RWPE1 (cell line): Measurements from ENCODE around the gene BTBD19.

Experiments
- CTCF ChIA-PET: fragments of 350-600 bp; sonication (Branson Sonifier 250); formaldehyde crosslinking; extraction: SDS; loops from one replicate; lab custom pipeline; 2021; lab: Yijun Ruan, JAX
- POLR2A ChIA-PET: fragments of 400-600 bp; formaldehyde crosslinking; extraction: SDS; loops from one replicate; lab custom pipeline; 2020; ENCODE audit warnings: antibody characterized with exemption; ENCODE audit not compliant: low non-redundant PET; lab: Yijun Ruan, JAX
- DNase-seq: peaks from one replicate; pipeline ENCODE4 v3.0.0; 2012; ENCODE audit warnings: low spot score
- H3K27ac ChIP-seq: fragments of 450-650 bp; 2 replicates; pipeline ENCODE4 v1.5.1; 2017
- CTCF ChIP-seq: fragments of 450-650 bp; conservative IDR thresholded peaks from 2 replicates; pipeline ENCODE4 v1.5.1; 2017; ENCODE audit warnings: low read depth, mild to moderate bottlenecking

The BTBD19 gene

GRCh38 chr1:44855742-44856141, 47.4 kb downstream of the BTBD19 start:
- peak; percentile 59 for DNase-seq
- ChIA-PET POLR2A (no interaction called here), CTCF (interaction anchor here (0.6 kb wide), 1 partner anchor 124 kb away, joined by 4 read pairs; no protein-coding TSS in a partner anchor)
- TF ChIP-seq CTCF = no peak
- H3K27ac ChIP-seq = no peak overlapping the region

GRCh38 chr1:44857446-44857845, 49.1 kb downstream of the BTBD19 start:
- H3K27ac ChIP-seq = no peak overlapping the region
- CTCF ChIA-PET = interaction anchor here (0.6 kb wide), 1 partner anchor 109 kb away, joined by 4 read pairs; no protein-coding TSS in a partner anchor
- TF ChIP-seq CTCF = no peak
- DNase-seq = no peak
- POLR2A ChIA-PET = no interaction called here

GRCh38 chr1:44860331-44860730, 52.0 kb downstream of the BTBD19 start:
- no peak for DNase-seq
- POLR2A ChIA-PET = no interaction called here
- CTCF ChIA-PET = no interaction called here
- H3K27ac ChIP-seq = no peak overlapping the region
- no peak for TF ChIP-seq CTCF

GRCh38 chr1:44860891-44861425, 52.6 kb downstream of the BTBD19 start:
- DNase-seq = no peak
- ChIA-PET POLR2A (no interaction called here), CTCF (no interaction called here)
- H3K27ac ChIP-seq = no peak overlapping the region
- TF ChIP-seq CTCF = no peak

- no peak for TF ChIP-seq CTCF
- ChIA-PET CTCF (interaction anchor here (0.5 kb wide), 1 partner anchor 106 kb away, joined by 3 read pairs; no protein-coding TSS in a partner anchor), POLR2A (no interaction called here)
- no peak for DNase-seq
- H3K27ac ChIP-seq = no peak overlapping the region
These were observed 54.6 kb downstream of the BTBD19 start for GRCh38 chr1:44862829-44863401.
